GM18505 (cell line): ENCODE measurements around the gene SLAIN1.
"Not testable (repeated sequence)": the region's sequence is repeated elsewhere in the genome, so short reads cannot be mapped to it uniquely, and the experiment has no call there.

Source experiments
- ATAC-seq: cut with Tn5 transposase; IDR thresholded peaks from one replicate; pipeline ENCODE4 v1.9.1; 2021; ENCODE audit not compliant: unreplicated experiment
- POLR2A ChIP-seq: IDR thresholded peaks from 4 replicates; pipeline ENCODE4 v1.6.1; 2011; ENCODE audit warnings: borderline replicate concordance; ENCODE audit not compliant: insufficient read depth, insufficient read length; ENCODE audit errors: extremely low read depth

Gene SLAIN1

GRCh38 chr13:77697217-77698103, at the start of gene SLAIN1:
TSS of gene SLAIN1 (plus strand) at chr13:77697687. CDS start at chr13:77697914, 227 bp downstream.
- ATAC-seq: peak; percentile 71
- TF ChIP-seq POLR2A: peak; percentile 63

- no peak for TF ChIP-seq POLR2A
- ATAC-seq: no peak
Measured at GRCh38 chr13:77650409-77650808, 47.1 kb upstream of the SLAIN1 start.

DNA sequence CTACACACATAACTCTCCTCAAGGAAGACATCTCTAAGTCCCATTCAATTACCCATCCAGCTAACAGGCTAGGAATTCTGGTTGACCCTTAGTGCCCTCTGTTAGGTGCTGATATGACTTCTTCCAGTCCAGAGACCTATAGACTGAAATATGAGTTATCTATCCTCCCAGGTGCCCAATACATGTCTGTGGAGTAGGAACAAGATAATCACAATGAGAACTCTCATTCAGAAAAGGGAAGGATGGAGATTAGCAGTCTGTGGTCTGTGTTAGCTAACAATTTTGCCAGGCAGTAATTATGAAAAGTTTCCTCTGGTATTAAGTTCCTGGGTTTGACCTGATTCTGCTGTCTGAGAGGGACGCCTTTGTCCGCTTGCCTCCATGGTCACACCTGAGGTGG, 44.2 kb upstream of the SLAIN1 start:
- ATAC-seq: no peak
- TF ChIP-seq POLR2A: no peak

GRCh38 chr13:77660016-77660415, 37.5 kb upstream of the SLAIN1 start:
- ATAC-seq: not testable (repeated sequence)

DNA sequence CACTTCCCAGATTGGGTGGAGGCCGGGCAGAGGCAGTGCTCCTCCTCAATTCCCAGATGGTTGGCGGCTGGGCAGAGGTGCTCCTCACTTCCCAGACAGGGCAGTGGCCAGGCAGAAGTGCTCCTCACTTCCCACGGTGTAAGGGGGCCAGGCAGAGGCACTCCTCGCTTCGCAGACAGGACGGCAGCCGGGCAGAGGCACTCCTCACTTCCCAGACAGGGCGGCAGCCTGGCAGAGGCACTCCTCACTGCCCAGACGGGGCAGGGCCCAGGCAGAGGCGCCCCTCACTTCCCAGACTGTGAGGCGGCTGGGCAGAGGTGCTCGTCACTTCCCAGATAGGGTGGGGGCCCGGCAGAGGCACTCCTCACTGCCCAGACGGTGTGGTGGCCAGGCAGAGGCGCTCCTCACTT, 36.6 kb upstream of the SLAIN1 start:
- no peak for TF ChIP-seq POLR2A
- no peak for ATAC-seq

- not testable (repeated sequence) for ATAC-seq
Measured at GRCh38 chr13:77662301-77662700, 35.2 kb upstream of the SLAIN1 start.

GRCh38 chr13:77662831-77663230, 34.7 kb upstream of the SLAIN1 start:
- ATAC-seq: not testable (repeated sequence)

- no peak for TF ChIP-seq POLR2A
- ATAC-seq: no peak
Measured at GRCh38 chr13:77674852-77675251, 22.6 kb upstream of the SLAIN1 start.

GRCh38 chr13:77678691-77679235, 18.7 kb upstream of the SLAIN1 start:
- no peak for TF ChIP-seq POLR2A
- ATAC-seq: no peak

DNA sequence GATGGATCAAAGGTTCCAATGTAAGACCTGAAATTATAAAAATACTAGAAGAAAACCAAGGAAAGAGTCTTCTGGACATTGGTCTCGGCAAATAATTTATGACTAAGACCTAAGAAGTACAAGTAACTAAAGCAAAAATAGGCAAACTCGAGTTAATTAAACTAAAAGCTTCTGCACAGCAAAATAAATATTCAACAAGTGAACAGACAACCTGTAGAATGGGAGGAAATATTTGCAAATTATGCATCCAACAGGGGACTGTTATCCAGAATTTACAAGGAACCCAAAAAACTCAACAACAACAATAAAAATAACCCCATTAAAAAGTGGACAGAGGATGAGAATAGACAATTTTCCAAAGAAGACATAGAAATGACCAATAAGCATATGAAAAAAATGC, 9.7 kb upstream of the SLAIN1 start:
- ATAC-seq: no peak
- no peak for TF ChIP-seq POLR2A

- no peak for ATAC-seq
- TF ChIP-seq POLR2A: no peak
Measured at GRCh38 chr13:77691871-77692270, 5.6 kb upstream of the SLAIN1 start.

DNA sequence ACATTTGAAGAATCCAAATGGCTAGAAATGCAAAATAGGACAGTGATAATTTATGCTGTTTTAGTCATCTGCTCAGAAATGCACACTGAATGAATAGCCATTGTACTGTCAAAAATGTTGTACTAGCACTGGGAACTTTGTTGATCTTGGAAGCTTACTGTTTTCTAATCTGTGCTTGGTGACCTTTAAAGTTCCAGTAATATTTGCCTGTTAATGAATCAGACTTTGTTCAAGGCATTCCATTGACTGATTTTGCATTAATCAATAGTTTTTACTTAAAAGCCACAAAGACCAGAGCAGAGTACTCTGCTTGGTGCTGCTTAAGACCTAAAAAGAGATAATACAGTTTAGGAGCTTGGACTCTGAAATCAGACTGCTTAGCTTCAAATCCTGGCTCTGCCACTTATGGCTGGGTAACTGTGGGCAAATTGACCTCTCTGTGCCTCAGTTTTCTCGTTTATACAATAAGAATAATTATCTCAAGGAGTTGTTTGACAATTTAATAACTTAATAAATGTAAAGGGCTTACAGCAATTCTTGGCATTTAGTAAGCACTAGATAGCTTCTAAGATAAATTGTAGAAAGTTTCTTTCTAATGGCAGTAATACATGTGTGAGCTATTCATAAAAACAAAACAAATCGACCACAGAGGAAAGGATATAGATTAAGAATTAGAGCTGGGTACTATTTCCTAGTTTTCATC, 4.6 kb upstream of the SLAIN1 start:
- no peak for TF ChIP-seq POLR2A
- no peak for ATAC-seq

- ATAC-seq: no peak
- TF ChIP-seq POLR2A: no peak
Measured at GRCh38 chr13:77693449-77693940, 4.0 kb upstream of the SLAIN1 start.
